ENCODE results near the gene FAM3A.

The FAM3A gene

GRCh38 chrX:154457491-154458115 lies 58.4 kb downstream of the FAM3A start:
- Histone ChIP-seq H3K79me2 (ENCODE audit: insufficient read depth, low read length) (peaks cover 8% of the 10 kb centered on the region; the same call in 1 of the 2 replicates), H3K4me3 (ENCODE audit: low read length, poor library complexity, severe bottlenecking) (peak overlapping the region; percentile 81), H2AFZ (ENCODE audit: low read length) (peak overlapping the region; percentile 81; the same call in 1 of the 2 replicates), H3K36me3 (ENCODE audit: insufficient read depth, low read length) (no peaks in the 10 kb centered on the region), H3K4me1 (ENCODE audit: insufficient read depth, low read length, poor library complexity, severe bottlenecking) (no peaks in the 10 kb centered on the region), H3F3A (ENCODE audit: low read depth) (no peaks in the 10 kb centered on the region), H3K27me3 (ENCODE audit: insufficient read depth, low read length, poor library complexity, severe bottlenecking) (no peaks in the 10 kb centered on the region), H3K9me2 (replicated peaks; ENCODE audit: low read depth, low read length) (no peaks in the 10 kb centered on the region), H3K9ac (ENCODE audit: low read depth, low read length, poor library complexity, severe bottlenecking) (no peak overlapping the region), H4K20me1 (ENCODE audit: insufficient read depth, low read length, poor library complexity, severe bottlenecking) (no peaks in the 10 kb centered on the region), H3K4me2 (ENCODE audit: low read depth, low read length, poor library complexity, severe bottlenecking) (peak overlapping the region; percentile 58), H3K9me3 (ENCODE audit: insufficient read depth, low read depth, low read length) (no peaks in the 10 kb centered on the region)
- TF ChIP-seq CTCF (conservative IDR thresholded peaks at IDR 0.05; ENCODE audit: low read length) (no peak), EZH2phosphoT487 (IDR thresholded peaks at IDR 0.05; ENCODE audit: borderline replicate concordance) (no peak)

Data from Loucy (cell line).